Measurements from ENCODE around the gene MEX3A. TPM values are rescaled to one million over a fixed set of nuclear protein-coding genes. Genes with fewer than 3 reads are reported as not detected.
A peak's percentile ranks its signal among the peaks of the same experiment; 100 is the strongest.
"Not testable (repeated sequence)": the region's sequence is repeated elsewhere in the genome, so short reads cannot be mapped to it uniquely, and the experiment has no call there.

Gene MEX3A
- total RNA-seq, 1 donor from 2014 or later: 37.6 TPM

- Mint-ChIP-seq H3K36me3 (ENCODE audit: low read depth, unreplicated experiment) (peaks cover 8% of the 10 kb centered on the region), H3K9me3 (ENCODE audit: unreplicated experiment) (no peaks in the 10 kb centered on the region), H3K27ac (ENCODE audit: unreplicated experiment) (peak overlapping the region; percentile 100), H3K27me3 (ENCODE audit: low read depth, unreplicated experiment) (no peaks in the 10 kb centered on the region), H3K4me3 (ENCODE audit: unreplicated experiment) (peak overlapping the region; percentile 71), H3K4me1 (ENCODE audit: low read depth, unreplicated experiment) (peaks cover 68% of the 10 kb centered on the region)
- TF ChIP-seq EZH2 (IDR thresholded peaks at IDR 0.05; ENCODE audit: insufficient read depth, low read length) (no peak), CTCF (IDR thresholded peaks at IDR 0.05; ENCODE audit: insufficient read depth, low read depth, low read length) (no peak)
- H3K36me3 ChIP-seq (ENCODE audit: insufficient read depth, low read length): peaks cover 14% of the 10 kb centered on the region
- H3K4me1 ChIP-seq (ENCODE audit: insufficient read depth, low read length): peaks cover 85% of the 10 kb centered on the region
- FAIRE-seq: no peak
- H3K79me2 ChIP-seq (ENCODE audit: insufficient read depth, low read length): peaks cover 92% of the 10 kb centered on the region
- peak overlapping the region; percentile 47 for H3K4me3 ChIP-seq (ENCODE audit: insufficient read depth, low read depth, low read length)
- peak overlapping the region; percentile 93 for H3K9ac ChIP-seq (ENCODE audit: low read length)
- no peak overlapping the region for H2AFZ ChIP-seq (ENCODE audit: low read depth, low read length)
- no peaks in the 10 kb centered on the region for H3K27me3 ChIP-seq (ENCODE audit: insufficient read depth, low read length)
- DNase-seq (ENCODE audit: low read depth): no peak
- peak overlapping the region; percentile 84 for H3K4me2 ChIP-seq (ENCODE audit: low read length)
- peak overlapping the region; percentile 100 for H3K27ac ChIP-seq (ENCODE audit: low read depth, low read length)
- peaks cover 55% of the 10 kb centered on the region for H4K20me1 ChIP-seq (ENCODE audit: insufficient read depth, low read length)
- no peaks in the 10 kb centered on the region for H3K9me3 ChIP-seq (ENCODE audit: insufficient read depth, low read depth, low read length)
Measured at GRCh38 chr1:156122086-156122485, 39.8 kb upstream of the MEX3A start.

DNA sequence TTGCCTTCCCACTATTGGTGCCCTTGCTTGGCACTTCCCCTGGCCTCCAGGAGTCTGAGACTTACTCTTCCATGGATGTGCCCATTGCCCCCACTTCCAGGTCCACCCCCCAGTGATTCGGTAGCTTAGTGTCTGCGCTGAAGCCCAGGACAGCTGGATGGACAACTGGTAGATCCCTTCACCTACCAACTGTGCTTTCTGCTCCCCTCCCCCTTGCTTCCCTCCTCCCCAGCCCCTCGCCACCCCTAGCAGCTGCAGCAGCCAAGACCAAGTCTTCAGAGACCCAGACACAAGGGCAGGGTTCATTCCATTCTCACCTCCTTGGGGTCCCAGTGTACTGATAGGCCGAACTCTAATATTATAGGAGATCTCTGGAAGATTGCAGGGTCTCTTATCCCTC lies 39.2 kb upstream of the MEX3A start:
- Histone ChIP-seq H3K36me3 (ENCODE audit: insufficient read depth, low read length) (peaks cover 14% of the 10 kb centered on the region), H3K4me1 (ENCODE audit: insufficient read depth, low read length) (peaks cover 78% of the 10 kb centered on the region), H2AFZ (ENCODE audit: low read depth, low read length) (no peak overlapping the region), H4K20me1 (ENCODE audit: insufficient read depth, low read length) (peaks cover 56% of the 10 kb centered on the region), H3K27ac (ENCODE audit: low read depth, low read length) (peak overlapping the region; percentile 100), H3K9me3 (ENCODE audit: insufficient read depth, low read depth, low read length) (no peaks in the 10 kb centered on the region), H3K4me3 (ENCODE audit: insufficient read depth, low read depth, low read length) (no peak overlapping the region), H3K27me3 (ENCODE audit: insufficient read depth, low read length) (no peaks in the 10 kb centered on the region), H3K9ac (ENCODE audit: low read length) (peak overlapping the region; percentile 93), H3K4me2 (ENCODE audit: low read length) (peak overlapping the region; percentile 84), H3K79me2 (ENCODE audit: insufficient read depth, low read length) (peaks cover 92% of the 10 kb centered on the region)
- no peak for FAIRE-seq
- TF ChIP-seq CTCF (IDR thresholded peaks at IDR 0.05; ENCODE audit: insufficient read depth, low read depth, low read length) (no peak), EZH2 (IDR thresholded peaks at IDR 0.05; ENCODE audit: insufficient read depth, low read length) (no peak)
- Mint-ChIP-seq H3K36me3 (ENCODE audit: low read depth, unreplicated experiment) (peaks cover 8% of the 10 kb centered on the region), H3K4me3 (ENCODE audit: unreplicated experiment) (no peak overlapping the region), H3K4me1 (ENCODE audit: low read depth, unreplicated experiment) (peaks cover 67% of the 10 kb centered on the region), H3K27ac (ENCODE audit: unreplicated experiment) (peak overlapping the region; percentile 88), H3K27me3 (ENCODE audit: low read depth, unreplicated experiment) (no peaks in the 10 kb centered on the region), H3K9me3 (ENCODE audit: unreplicated experiment) (no peaks in the 10 kb centered on the region)
- DNase-seq (ENCODE audit: low read depth): no peak

DNA sequence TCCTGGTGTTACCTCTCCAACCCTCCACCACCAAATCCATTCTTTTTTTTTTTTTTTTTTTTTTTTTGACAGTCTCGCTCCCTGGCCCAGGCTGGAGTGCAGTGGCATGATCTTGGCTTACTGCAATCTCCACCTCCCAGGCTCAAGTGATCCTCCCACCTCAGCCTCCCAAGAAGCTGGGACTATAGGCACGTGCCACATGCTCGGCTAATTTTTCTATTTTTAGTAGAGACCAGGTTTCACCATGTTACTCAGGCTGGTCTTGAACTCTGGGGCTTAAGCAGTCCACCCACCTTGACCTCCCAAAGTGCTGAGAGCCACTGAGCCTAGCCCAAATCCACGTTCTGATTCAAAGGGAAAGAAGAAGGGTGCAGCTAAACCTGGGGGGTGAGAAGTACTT lies 38.7 kb upstream of the MEX3A start:
- H3K9me3 ChIP-seq (ENCODE audit: insufficient read depth, low read depth, low read length); H3K36me3 Mint-ChIP-seq (ENCODE audit: low read depth, unreplicated experiment); H3K27me3 ChIP-seq (ENCODE audit: insufficient read depth, low read length); FAIRE-seq; H3K27me3 Mint-ChIP-seq (ENCODE audit: low read depth, unreplicated experiment); H2AFZ ChIP-seq (ENCODE audit: low read depth, low read length); H3K9me3 Mint-ChIP-seq (ENCODE audit: unreplicated experiment); H3K4me3 ChIP-seq (ENCODE audit: insufficient read depth, low read depth, low read length); DNase-seq (ENCODE audit: low read depth): not testable (repeated sequence)
- peaks cover 66% of the 10 kb centered on the region for H3K4me1 Mint-ChIP-seq (ENCODE audit: low read depth, unreplicated experiment)
- Histone ChIP-seq H3K79me2 (ENCODE audit: insufficient read depth, low read length) (peaks cover 95% of the 10 kb centered on the region), H3K4me2 (ENCODE audit: low read length) (peak overlapping the region; percentile 84), H3K36me3 (ENCODE audit: insufficient read depth, low read length) (peaks cover 14% of the 10 kb centered on the region), H3K27ac (ENCODE audit: low read depth, low read length) (peak overlapping the region; percentile 100), H4K20me1 (ENCODE audit: insufficient read depth, low read length) (peaks cover 60% of the 10 kb centered on the region), H3K4me1 (ENCODE audit: insufficient read depth, low read length) (peaks cover 77% of the 10 kb centered on the region), H3K9ac (ENCODE audit: low read length) (peak overlapping the region; percentile 93)
- peak overlapping the region; percentile 74 for H3K4me3 Mint-ChIP-seq (ENCODE audit: unreplicated experiment)
- H3K27ac Mint-ChIP-seq (ENCODE audit: unreplicated experiment): peak overlapping the region; percentile 92

Measured in astrocyte (in vitro differentiated cells and primary cell).